HG02798 (cell line): ENCODE measurements around the gene WBP1.
A peak's percentile ranks its signal among the peaks of the same experiment; 100 is the strongest.
"Not testable (repeated sequence)": the region's sequence is repeated elsewhere in the genome, so short reads cannot be mapped to it uniquely, and the experiment has no call there.

Source experiments
- ATAC-seq: cut with Tn5 transposase; IDR thresholded peaks from one replicate; pipeline ENCODE4 v1.9.1; 2021; ENCODE audit warnings: mild to moderate bottlenecking; ENCODE audit not compliant: unreplicated experiment, poor library complexity

The WBP1 gene

DNA sequence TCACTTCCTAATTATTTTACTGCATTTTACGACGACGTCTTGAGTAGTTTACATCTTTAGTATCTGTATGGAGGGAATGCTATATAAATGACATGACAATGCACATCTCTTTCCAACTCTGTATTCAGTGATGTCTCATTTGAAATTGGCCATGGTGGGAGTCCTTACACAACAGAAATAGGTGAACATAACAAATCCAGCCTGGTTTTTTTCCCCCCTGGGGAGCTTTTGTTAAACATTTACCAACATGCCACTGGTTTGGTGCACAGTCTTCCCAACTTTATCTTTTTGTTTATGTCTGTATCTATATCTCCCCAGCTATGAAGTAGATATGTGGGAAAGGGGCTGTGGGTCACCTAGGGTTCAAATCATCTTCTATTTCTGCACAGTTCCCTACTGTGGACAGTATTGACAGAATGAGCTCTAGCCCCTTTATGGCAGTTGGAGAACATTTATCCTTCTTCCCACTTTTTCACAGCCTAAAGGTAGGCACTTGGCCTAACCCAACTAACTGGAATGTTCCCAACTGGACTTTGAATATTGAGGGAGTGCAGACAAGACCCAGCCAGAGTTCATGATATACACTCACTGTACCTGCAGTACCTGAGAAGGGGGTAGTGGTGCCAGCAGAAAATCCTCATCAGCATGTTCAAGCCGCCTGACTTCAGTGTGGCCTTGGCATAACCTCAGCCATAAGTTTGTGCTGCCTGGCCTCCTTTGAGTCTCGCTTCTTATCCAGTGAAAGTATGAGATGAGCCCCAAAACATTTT lies 10.8 kb upstream of the WBP1 start:
- no peak for ATAC-seq

- ATAC-seq: no peak
These were observed 9.5 kb upstream of the WBP1 start for GRCh38 chr2:74448771-74449170.

GRCh38 chr2:74450570-74451190 lies 7.6 kb upstream of the WBP1 start:
- ATAC-seq: no peak

DNA sequence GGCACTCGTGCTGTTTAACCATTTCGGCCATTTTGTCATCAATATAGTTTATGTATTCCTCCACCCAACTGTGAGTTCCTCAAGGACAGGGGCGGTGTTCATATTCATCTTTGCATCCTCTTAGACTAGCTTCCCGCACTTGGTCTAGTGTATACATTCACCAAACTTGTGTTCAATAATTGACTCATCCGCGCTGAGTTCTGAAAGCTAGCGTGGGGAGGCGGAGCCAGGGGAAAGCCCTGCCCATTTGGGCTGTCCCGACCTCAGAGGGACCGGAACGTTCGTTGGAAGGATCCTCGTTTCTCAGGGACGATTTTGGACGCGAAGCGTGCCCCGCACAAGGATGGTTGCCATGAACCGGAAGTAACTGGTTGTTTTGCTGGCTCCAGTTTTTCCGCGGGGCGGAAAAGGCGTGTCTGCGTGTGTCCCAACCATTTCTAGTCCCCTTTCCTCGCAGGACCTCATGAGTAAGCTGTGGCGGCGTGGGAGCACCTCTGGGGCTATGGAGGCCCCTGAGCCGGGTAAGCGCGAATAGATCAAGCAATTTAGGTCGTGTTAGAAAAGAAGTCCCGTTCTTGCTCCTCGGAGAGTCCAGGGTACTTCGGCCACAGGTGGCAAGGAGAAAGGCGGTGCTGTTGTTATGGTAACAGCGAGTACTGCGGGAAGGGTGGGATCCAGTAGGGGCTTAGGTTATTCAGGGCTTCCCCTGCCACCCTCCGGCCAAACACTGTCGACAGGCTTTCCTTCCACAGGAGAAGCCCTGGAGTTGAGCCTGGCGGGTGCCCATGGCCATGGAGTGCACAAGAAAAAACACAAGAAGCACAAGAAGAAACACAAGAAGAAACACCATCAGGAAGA lies 3.4 kb upstream of the WBP1 start, which contains the start of gene INO80B:
TSS of gene INO80B (plus strand) at position 434 of the 858 bp plus-strand sequence. CDS start at position 464, 30 bp downstream.
- ATAC-seq: peak; percentile 55

DNA sequence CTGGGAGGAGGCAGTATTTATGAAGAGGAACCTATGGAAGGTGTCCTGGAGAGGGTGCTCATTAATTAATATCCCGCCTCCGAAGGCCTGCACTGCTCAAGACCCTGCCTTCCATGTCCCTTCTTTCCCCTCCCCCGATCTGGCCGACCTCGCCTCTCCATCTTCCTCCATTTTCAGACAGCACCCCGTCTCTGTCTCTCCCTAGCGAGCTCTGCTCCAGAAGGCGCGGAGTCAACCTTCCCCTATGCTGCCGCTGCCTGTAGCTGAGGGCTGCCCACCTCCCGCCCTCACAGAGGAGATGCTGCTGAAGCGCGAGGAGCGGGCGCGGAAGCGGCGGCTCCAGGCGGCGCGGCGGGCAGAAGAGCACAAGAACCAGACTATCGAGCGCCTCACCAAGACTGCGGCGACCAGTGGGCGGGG lies 1.1 kb upstream of the WBP1 start:
- no peak for ATAC-seq

DNA sequence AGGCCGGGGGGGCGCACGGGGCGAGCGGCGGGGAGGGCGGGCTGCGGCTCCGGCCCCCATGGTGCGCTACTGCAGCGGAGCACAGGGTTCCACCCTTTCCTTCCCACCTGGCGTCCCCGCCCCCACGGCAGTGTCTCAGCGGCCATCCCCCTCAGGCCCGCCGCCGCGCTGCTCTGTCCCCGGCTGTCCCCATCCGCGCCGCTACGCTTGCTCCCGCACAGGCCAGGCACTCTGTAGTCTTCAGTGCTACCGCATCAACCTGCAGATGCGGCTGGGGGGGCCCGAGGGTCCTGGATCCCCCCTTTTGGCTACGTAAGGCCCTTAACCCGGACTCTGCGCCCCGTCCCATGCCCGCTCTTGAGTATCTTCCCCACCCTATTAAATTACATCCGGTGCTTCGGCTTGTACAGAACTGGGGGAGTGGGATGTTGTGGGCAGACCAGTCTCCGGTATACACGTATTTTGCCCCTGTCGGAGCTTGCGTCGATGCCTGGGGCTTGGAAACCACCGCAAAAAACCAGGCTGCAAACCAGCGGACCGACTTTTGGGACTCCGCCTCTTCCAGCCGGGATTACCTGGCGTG lies 598 bp upstream of the WBP1 start:
- ATAC-seq: peak; percentile 41

DNA sequence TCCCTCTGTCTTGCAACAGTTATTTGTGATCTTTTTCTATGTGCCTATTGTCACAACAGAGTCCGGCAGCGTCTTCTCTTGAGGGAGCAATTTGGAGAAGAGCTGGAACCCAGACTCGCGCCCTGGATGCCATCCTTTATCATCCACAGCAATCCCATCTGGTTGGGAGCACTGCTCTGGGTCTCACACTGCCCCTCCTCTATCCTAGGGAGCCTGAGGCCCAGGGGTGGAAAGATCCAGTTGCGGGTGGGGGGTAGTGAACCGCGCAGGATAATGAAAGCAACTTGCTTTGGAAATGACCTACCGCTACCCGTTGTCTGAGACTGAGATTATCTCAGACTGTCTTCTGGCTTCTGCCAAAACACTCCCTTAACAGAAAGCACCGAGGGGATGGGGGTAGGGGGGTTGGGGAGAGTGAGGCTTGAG lies 713 bp downstream of the WBP1 start:
- no peak for ATAC-seq

DNA sequence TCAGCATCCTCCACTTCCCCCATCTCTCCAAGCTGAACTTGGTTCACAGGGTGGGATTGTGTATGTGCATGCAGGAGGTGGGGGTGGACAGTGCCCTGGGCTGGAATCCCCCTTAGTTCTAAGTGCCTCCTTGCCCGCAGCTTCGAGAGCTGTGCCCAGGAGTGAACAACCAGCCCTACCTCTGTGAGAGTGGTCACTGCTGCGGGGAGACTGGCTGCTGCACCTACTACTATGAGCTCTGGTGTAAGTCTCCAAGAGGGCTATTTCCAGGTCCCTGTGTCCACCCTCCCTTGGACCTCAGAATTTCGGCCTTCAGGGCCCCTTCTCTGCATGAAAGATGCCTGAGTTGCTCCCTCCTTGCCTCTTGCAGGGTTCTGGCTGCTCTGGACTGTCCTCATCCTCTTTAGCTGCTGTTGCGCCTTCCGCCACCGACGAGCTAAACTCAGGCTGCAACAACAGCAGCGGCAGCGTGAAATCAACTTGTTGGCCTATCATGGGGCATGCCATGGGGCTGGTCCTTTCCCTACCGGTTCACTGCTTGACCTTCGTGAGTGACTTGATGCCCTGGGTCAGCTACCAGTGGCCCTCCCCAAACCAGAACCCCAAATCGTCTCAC lies 1.4 kb downstream of the WBP1 start:
- not testable (repeated sequence) for ATAC-seq

DNA sequence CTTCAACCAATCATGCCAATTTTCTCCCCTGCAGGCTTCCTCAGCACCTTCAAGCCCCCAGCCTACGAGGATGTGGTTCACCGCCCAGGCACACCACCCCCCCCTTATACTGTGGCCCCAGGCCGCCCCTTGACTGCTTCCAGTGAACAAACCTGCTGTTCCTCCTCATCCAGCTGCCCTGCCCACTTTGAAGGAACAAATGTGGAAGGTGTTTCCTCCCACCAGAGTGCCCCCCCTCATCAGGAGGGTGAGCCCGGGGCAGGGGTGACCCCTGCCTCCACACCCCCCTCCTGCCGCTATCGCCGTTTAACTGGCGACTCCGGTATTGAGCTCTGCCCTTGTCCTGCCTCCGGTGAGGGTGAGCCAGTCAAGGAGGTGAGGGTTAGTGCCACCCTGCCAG lies 1.9 kb downstream of the WBP1 start:
- not testable (repeated sequence) for ATAC-seq

GRCh38 chr2:74461187-74462053 lies 3.2 kb downstream of the WBP1 start:
- ATAC-seq: no peak

DNA sequence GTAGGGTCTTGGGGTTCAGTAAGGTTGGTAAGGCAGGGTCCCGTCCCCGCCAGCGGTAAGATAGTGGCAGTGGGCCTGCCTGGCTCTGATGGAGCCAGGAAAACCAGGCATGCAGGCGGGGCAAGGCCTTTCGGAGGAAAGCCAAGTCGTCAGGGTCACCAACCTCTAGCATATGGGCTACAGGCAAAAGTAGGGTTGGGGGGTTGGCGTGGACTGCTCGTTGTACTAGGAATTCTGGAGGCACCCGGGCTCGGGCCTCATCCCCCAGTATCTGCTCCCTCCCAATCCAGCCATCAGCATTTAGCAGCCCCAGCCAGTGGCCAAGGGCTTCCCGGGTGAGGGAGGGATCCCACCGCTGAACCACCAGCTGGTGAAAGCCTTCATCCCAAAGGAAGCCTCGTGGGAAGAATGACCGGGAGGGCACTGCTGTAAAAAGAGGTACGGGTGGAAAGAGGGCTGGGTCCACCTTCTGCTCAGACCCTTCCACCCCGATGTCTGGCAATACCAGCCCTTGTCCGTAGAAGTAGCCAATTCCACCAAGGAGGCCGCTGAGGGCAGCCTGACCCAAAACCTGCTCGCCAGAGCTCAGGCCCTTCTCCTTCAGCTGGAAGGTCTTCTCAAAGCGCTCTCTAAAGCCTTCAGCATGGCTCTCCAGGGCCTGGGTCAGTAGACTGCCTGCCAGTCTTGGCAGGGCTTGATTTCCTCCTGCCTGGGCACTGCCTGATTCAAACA lies 4.0 kb downstream of the WBP1 start:
- no peak for ATAC-seq

DNA sequence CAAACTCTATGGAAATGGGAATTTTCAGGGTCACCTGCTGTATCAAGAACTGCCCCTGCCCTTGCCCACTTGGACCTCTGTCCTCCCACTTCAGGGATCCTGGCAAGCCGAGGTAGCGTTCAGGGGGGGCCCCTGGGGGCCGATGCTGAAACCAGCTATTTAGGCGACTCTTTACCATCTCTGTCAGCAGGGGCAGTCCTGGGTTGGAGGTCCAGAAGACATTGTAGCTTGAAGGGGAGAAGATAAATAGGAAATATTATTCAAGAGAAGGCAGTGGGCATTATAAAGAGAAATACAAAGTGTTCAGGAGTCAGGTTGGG lies 4.5 kb downstream of the WBP1 start:
- no peak for ATAC-seq

DNA sequence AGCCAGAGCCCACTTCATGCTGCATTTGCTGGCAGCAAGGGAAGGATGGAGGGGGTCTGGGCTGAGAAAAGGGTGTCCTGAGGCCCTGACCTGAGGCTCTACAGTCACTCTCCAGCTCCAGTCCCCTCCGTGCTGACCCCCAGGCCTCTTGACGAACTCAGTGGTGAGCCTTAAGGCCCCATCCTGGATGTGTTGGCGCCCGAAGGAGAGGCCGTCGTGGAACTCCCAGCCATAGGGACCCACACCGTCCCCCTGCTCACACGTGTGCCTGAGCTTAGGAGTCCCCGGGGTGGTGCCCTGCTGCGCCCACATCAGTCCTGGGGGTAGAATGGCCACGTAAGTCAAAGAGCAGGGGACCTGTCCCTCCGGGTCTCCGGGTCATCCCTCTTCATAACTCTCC lies 6.2 kb downstream of the WBP1 start:
- no peak for ATAC-seq

DNA sequence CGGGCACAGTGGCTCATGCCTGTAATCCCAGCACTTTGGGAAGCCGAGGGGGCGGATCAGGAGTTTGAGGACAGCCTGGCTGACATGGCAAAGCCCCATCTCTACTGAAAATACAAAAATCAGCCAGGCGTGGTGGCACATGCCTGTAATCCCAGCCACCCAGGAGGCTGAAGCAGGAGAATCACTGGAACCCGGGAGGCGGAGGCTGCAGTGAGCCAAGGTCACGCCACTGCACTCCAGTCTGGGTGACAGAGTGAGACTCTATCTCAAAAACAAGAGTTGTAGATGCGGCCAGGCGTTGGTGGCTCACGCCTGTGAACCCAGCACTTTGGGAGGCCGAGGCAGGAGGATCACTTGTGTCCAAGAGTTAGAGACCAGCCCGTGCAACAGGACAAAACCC lies 12.5 kb downstream of the WBP1 start:
- ATAC-seq: not testable (repeated sequence)

GRCh38 chr2:74471332-74472065 lies 13.3 kb downstream of the WBP1 start:
- ATAC-seq: no peak

- ATAC-seq: peak; percentile 94
These were observed 14.1 kb downstream of the WBP1 start, which contains the start of gene MRPL53 for GRCh38 chr2:74472086-74472944. TSS of gene MRPL53 (minus strand) at chr2:74472680. CDS start at chr2:74472660, 20 bp downstream.

DNA sequence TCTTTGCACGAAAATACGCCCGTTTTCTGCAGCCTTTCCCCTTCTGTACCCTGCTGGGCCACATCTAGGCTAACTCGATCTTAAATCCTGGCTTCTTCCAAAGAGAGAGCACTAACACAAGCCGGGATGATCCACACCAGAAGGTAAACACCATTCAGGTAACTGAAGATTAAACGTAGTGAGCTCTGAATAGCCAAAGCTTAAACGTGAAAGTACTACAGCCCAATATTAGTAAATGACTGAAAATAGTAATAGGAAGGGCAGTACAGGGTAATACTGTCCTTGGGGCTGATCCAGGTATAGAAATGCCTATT lies 14.7 kb downstream of the WBP1 start:
- no peak for ATAC-seq
